Thymus (tissue), 11 donors: Measurements from ENCODE around the gene MAST2. TPM values are rescaled to one million over a fixed set of nuclear protein-coding genes. Genes with fewer than 3 reads are reported as not detected.
"Not testable (repeated sequence)": the region's sequence is repeated elsewhere in the genome, so short reads cannot be mapped to it uniquely, and the experiment has no call there.

Experiments used
- DNase-seq, 9 donors: peaks; one replicate each; pipeline ENCODE4 v3.0.0-alpha.2; 2013; ENCODE audit warnings: low spot score in 9 of 9, low read depth in 6 of 9, missing footprints in 1 of 9
- H3K27ac ChIP-seq, 2 donors: one replicate each; pipeline ENCODE4 v1.5.1; 2013; ENCODE audit warnings: control low read depth in 1 of 2, low read depth in 1 of 2, low read length in 1 of 2, mild to moderate bottlenecking in 1 of 2, moderate library complexity in 1 of 2
- H3K27me3 ChIP-seq, 2 donors: one replicate each; pipeline ENCODE4 v1.5.1; 2013; ENCODE audit warnings: low read length in 1 of 2; ENCODE audit not compliant: control insufficient read depth in 2 of 2, insufficient read depth in 1 of 2
- H3K36me3 ChIP-seq, 2 donors: one replicate each; pipeline ENCODE4 v1.5.1; 2013; ENCODE audit warnings: low read length in 1 of 2, mild to moderate bottlenecking in 1 of 2, moderate library complexity in 1 of 2; ENCODE audit not compliant: control insufficient read depth in 2 of 2, insufficient read depth in 2 of 2
- H3K4me1 ChIP-seq, 2 donors: one replicate each; pipeline ENCODE4 v1.5.1; 2013; ENCODE audit warnings: low read length in 2 of 2; ENCODE audit not compliant: control insufficient read depth in 2 of 2, insufficient read depth in 2 of 2
- H3K4me3 ChIP-seq, 2 donors: one replicate each; pipeline ENCODE4 v1.5.1; 2013; ENCODE audit warnings: low read length in 2 of 2, control low read depth in 1 of 2, mild to moderate bottlenecking in 1 of 2
- H3K9me3 ChIP-seq, 2 donors: one replicate each; pipeline ENCODE4 v1.5.1; 2013; ENCODE audit warnings: low read length in 1 of 2, mild to moderate bottlenecking in 1 of 2; ENCODE audit not compliant: control insufficient read depth in 2 of 2, insufficient read depth in 1 of 2
- WGBS: extraction: QIAGEN DNeasy Blood & Tissue Kit; methylation state at CpG from one replicate; pipeline ENCODE4 v1.1.7; 2013; 5-methylcytosine and 5-hydroxymethylcytosine counted together
- polyA plus RNA-seq: library from polyadenylated mRNA; stranded (reverse); fragments of 200-250 nt; gene quantifications from one replicate; pipeline ENCODE4 v1.2.3, GENCODE V29; 2013
- total RNA-seq: library from RNA; stranded (reverse); fragments of 120-200 nt; gene quantifications from one replicate; pipeline ENCODE4 v1.2.4, GENCODE V29; 2013
- donor health status: healthy.

MAST2 gene
- total and polyA plus RNA-seq, 2 donors, result 3.4 to 8.8 TPM

DNA sequence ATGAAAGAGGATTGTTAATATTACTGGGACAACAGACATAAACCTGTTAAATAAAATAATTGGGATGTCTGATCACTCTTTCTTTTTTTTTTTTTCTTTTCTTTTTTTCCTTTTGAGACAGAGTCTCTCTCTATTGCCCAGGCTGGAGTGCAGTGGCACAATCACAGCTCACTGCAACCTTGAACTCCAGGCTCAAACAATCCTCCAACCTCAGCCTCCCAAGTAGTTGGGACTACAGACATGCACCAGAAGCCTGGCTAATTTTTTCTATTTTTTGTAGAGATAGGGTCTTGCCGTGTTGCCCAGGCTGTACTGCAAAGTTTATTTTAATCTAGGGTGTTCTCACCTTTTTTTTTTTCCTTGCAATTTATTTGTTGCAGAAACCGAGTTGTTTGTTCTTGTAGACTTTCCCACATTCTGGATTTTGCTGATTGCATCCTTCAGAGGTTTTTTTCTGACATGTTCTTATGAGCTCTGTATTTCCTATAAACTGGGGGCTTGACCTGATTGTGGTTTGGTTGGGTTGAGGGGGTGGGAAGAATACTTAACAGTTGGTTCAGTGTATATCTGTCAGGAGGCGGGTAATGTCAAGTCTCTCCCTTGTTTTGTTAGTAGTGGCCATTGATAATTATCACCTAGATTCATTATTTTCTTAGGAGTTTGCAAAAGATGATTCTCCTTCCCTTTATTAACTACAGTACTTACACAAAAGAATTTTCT lies 125.2 kb downstream of the MAST2 start:
- H3K27me3 ChIP-seq, result no peaks in the 10 kb centered on the region
- no peak overlapping the region for H3K27ac ChIP-seq
- DNase-seq, result peak in 2 of 9 donors; percentile 7 to 39
- peaks cover 17 to 20% of the 10 kb centered on the region in 2 donors for H3K4me1 ChIP-seq
- 72% methylated on average over 3 of the region's 3 CpGs for WGBS
- H3K4me3 ChIP-seq, result no peak overlapping the region
- no peaks in the 10 kb centered on the region for H3K9me3 ChIP-seq
- H3K36me3 ChIP-seq, result no peaks in the 10 kb centered on the region

DNA sequence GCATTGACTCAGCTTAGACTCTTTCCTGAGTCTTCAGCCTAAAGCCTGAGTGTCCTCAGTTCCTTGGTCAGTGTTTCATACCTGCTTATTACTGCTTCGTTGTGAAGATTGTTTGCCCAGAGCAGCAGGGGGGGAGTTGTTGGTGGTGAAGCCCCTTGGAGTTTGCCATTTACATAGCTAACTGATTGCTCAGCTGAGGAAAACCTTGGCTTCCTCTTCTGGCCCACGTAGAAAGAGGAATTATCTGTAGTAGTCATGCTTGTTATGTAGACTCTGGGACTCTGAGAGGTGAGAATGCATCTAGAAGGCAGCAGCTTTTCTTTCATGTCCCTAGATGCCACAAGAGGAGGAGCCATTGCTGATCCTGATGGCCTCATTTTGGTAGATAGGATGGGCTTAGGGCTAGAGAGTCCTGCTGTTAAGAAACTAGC lies 125.9 kb downstream of the MAST2 start:
- H3K9me3 ChIP-seq, result no peaks in the 10 kb centered on the region
- peak in 1 of 9 donors; percentile 31 for DNase-seq
- no peak overlapping the region for H3K4me3 ChIP-seq
- H3K27ac ChIP-seq, result peak overlapping the region; percentile 33 to 46
- no peaks in the 10 kb centered on the region for H3K27me3 ChIP-seq
- H3K36me3 ChIP-seq, result no peaks in the 10 kb centered on the region
- H3K4me1 ChIP-seq, result peaks cover 17 to 20% of the 10 kb centered on the region in 2 donors
- 14% methylated on average over 2 of the region's 2 CpGs for WGBS

DNA sequence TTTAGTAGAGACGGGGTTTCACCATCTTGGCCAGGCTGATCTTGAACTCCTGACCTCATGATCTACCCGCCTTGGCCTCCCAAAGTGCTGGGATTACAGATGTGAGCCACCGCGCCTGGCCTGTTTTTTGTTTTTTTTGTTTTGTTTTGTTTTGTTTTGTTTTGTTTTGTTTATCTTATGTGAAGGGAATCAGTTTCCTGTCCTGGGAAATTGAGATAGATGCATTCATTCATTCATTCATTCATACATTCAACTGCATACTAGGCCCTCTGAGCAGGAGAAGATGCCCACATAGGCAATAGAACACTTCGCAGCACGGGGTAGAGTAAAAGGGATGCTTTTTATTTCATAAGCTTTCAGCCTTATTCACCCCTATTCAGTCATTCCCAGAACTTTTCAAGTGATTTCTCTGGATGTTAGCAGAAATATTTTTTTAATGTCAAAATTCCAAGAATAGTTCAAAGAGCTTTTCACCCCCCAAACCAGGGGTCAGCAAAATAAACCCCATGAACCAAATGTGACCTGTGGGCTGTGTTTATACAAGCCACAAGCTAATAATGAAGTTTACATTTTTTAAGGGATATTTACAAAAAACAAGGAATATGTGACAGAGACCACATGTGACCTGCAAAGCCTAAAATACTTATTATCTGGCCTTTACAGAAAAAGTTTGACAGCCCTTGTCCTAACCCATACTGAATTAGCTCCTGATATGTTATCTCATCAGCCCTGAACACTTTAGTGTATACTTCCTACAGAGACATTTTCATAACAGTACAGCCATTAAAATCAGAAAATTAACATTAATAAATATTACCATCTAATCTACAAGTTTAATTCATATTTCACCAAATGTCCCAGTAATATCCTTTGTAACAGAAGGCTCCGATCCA lies 127.1 kb downstream of the MAST2 start:
- Histone ChIP-seq H3K9me3 (no peaks in the 10 kb centered on the region), H3K27me3 (no peaks in the 10 kb centered on the region), H3K36me3 (no peaks in the 10 kb centered on the region), H3K27ac (no peak overlapping the region), H3K4me3 (no peak overlapping the region), H3K4me1 (peaks cover 14 to 17% of the 10 kb centered on the region in 2 donors)
- no peak for DNase-seq
- 97% methylated on average over 7 of the region's 7 CpGs for WGBS

DNA sequence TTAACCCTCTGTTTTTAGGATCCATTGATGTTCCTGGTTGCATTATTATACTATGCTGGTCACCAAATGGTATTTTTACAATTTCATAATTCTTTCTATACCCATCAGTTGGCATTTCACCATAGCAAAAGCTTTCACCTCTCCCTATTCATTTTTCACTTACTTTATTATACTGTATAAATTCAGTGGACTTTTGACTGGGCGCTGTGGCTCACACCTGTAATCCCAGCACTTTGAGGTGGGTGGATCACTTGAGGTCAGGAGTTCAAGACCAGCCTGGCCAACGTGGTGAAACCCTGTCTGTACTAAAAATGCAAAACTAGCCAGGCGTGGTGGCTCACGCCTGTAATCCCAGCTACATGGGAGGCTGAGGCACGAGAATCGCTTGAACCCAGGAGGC lies 128.8 kb downstream of the MAST2 start:
- not testable (repeated sequence) for DNase-seq, H3K27ac ChIP-seq, H3K4me3 ChIP-seq, H3K27me3 ChIP-seq, H3K36me3 ChIP-seq, H3K9me3 ChIP-seq, H3K4me1 ChIP-seq
- WGBS, result 97% methylated on average over 6 of the region's 6 CpGs

DNA sequence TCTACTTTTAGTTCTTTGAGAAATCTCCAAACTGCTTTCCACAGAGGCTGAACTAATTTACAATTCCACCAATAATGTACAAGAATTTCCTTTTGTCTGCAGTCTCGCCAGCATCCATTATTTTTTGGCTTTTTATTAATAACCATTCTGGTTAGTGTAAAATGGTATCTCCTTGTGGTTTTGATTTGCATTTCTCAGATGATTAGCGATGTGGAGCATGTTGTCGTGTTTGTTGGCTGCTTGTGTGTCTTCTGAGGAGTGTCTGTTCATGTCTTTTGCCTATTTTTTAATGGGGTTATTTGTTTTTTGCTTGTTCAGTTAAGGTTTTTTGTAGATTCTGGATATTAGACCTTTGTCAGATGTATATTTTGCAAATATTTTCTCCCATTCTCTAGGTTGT lies 131.5 kb downstream of the MAST2 start:
- no peak overlapping the region for H3K4me3 ChIP-seq
- H3K9me3 ChIP-seq, result no peaks in the 10 kb centered on the region
- WGBS, result 95% methylated on average over 3 of the region's 3 CpGs
- no peaks in the 10 kb centered on the region for H3K4me1 ChIP-seq
- H3K36me3 ChIP-seq, result no peaks in the 10 kb centered on the region
- no peak overlapping the region for H3K27ac ChIP-seq
- no peak for DNase-seq
- H3K27me3 ChIP-seq, result no peaks in the 10 kb centered on the region

DNA sequence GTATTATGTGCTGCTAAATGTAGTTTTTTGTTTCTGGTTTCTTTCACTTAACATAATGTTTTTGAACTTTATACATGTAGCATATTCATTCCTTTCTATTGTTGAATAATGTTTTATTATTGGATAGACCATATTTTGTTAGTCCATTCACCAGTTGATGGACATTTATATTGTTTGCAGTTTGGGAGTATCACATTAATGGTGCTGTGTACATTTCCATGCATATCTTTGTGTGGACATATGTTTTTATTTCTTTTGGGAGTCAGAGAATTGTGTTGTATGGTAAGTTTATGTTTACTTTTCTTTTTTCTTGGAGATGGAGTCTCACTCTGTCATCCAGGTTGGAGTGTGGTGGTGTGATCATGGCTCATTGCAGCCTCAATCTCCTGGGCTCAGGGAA lies 134.6 kb downstream of the MAST2 start:
- H3K9me3 ChIP-seq, result no peaks in the 10 kb centered on the region
- no peaks in the 10 kb centered on the region for H3K36me3 ChIP-seq
- H3K4me1 ChIP-seq, result no peaks in the 10 kb centered on the region
- no peaks in the 10 kb centered on the region for H3K27me3 ChIP-seq
- H3K27ac ChIP-seq, result no peak overlapping the region
- no peak overlapping the region for H3K4me3 ChIP-seq
- DNase-seq, result no peak

DNA sequence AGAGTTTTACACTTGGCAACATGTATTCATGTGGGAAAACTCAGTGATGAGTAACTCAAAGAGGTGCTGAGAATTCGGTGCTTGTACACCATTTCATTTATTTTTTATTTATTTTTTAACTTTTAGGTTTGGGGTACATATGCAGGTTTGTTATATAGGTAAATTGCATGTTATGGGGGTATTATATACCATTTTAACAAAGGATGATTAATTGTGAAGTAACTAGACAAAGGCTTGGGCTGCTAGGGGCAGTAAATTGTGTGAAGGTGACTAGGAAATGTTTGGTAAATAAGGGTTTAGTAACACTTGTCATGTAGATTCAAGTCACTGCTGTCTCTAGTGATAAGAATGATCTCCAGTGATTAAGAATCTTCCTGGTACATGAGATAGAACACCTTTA lies 139.0 kb downstream of the MAST2 start:
- no peak for DNase-seq
- 97% methylated on average over 1 of the region's 1 CpG for WGBS
- Histone ChIP-seq H3K36me3 (no peaks in the 10 kb centered on the region), H3K27me3 (no peaks in the 10 kb centered on the region), H3K9me3 (no peaks in the 10 kb centered on the region), H3K4me3 (no peak overlapping the region), H3K4me1 (no peaks in the 10 kb centered on the region), H3K27ac (no peak overlapping the region)

DNA sequence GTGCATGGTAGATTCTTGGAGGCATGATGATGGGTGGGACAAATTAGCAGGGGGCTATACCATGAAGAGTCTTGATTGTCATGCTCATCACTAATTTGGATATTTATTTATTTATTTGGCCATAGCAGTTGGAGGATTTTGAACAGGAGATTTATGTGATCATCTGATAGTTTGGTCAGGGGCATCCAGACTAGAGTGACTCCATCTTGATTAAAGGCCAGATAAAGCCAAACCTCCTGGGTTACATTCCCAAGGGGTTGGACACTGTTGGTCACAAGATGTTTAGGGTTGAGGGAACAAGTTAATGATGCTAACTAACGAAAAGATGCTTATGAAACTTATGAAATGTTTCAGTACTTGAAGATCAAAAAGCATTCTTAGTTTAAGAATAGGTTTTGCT lies 139.8 kb downstream of the MAST2 start:
- DNase-seq, result no peak
- H3K36me3 ChIP-seq, result no peaks in the 10 kb centered on the region
- no peaks in the 10 kb centered on the region for H3K4me1 ChIP-seq
- WGBS, result 53% methylated on average over 1 of the region's 1 CpG
- no peak overlapping the region for H3K4me3 ChIP-seq
- no peaks in the 10 kb centered on the region for H3K9me3 ChIP-seq
- H3K27me3 ChIP-seq, result no peaks in the 10 kb centered on the region
- no peak overlapping the region for H3K27ac ChIP-seq

DNA sequence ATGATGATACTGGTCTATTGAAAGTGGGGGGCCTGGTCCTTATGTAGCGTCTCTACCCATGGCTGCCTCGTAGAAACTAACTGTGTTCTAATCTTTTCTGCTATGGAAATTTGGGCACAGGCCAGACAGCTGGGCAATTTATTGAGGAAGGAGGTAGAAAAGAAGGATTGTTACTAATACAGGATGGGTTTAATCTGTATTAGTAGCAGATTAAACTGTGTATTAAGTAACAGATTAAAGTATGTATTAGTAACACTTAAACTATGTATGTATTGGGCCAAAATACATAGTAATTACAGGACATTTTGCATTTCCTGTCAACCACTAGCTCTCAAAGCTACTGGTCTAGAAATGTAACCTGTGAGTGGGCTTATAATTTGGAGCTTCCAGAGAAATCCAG lies 142.0 kb downstream of the MAST2 start:
- no peak overlapping the region for H3K27ac ChIP-seq
- WGBS, result 97% methylated on average over 2 of the region's 2 CpGs

More for the DNA sequence above, 142.0 kb downstream of the MAST2 start:
- no peaks in the 10 kb centered on the region for H3K36me3 ChIP-seq
- H3K9me3 ChIP-seq, result no peaks in the 10 kb centered on the region
- H3K27me3 ChIP-seq, result no peaks in the 10 kb centered on the region
- H3K4me3 ChIP-seq, result no peak overlapping the region
- no peak for DNase-seq
- H3K4me1 ChIP-seq, result no peaks in the 10 kb centered on the region
